RWPE2 (cell line): Measurements from ENCODE around the gene CAMKV.

Experiments used
- ATAC-seq: fragments of 200-7000 bp; cut with Tn5 transposase; 3 replicates; pipeline ENCODE4 v1.9.1; 2021; ENCODE audit warnings: low read depth
- DNase-seq: peaks from one replicate; pipeline ENCODE4 v3.0.0-alpha.2; 2020; ENCODE audit warnings: low spot score
- H3K27ac ChIP-seq: fragments of 450-650 bp; 2 replicates; pipeline ENCODE4 v1.5.1; 2017; ENCODE audit warnings: mild to moderate bottlenecking; ENCODE audit not compliant: poor library complexity, severe bottlenecking
- H3K27me3 ChIP-seq: fragments of 250-450 bp; sonication (Bioruptor Pico); 2 replicates; pipeline ENCODE4 v1.5.1; 2021; ENCODE audit warnings: mild to moderate bottlenecking, moderate library complexity; ENCODE audit not compliant: insufficient read depth, poor library complexity, severe bottlenecking
- H3K36me3 ChIP-seq: fragments of 250-450 bp; sonication (Bioruptor Pico); 2 replicates; pipeline ENCODE4 v1.5.1; 2020; ENCODE audit warnings: low read depth, mild to moderate bottlenecking, moderate library complexity
- H3K4me1 ChIP-seq: fragments of 250-450 bp; sonication (Bioruptor Pico); 2 replicates; pipeline ENCODE4 v1.5.1; 2021; ENCODE audit warnings: mild to moderate bottlenecking, moderate library complexity; ENCODE audit not compliant: insufficient read depth, poor library complexity, severe bottlenecking
- H3K4me3 ChIP-seq: fragments of 250-450 bp; sonication (Bioruptor Pico); 2 replicates; pipeline ENCODE4 v1.5.1; 2021; ENCODE audit warnings: mild to moderate bottlenecking, moderate library complexity; ENCODE audit not compliant: severe bottlenecking
- H3K9me3 ChIP-seq: fragments of 250-450 bp; sonication (Bioruptor Pico); 2 replicates; pipeline ENCODE4 v1.5.1; 2021; ENCODE audit warnings: mild to moderate bottlenecking, moderate library complexity; ENCODE audit not compliant: severe bottlenecking
- CTCF ChIP-seq: fragments of 450-650 bp; IDR thresholded peaks from one replicate; pipeline ENCODE4 v1.5.1; 2017; ENCODE audit warnings: mild to moderate bottlenecking, moderate library complexity; ENCODE audit not compliant: poor library complexity, severe bottlenecking

The CAMKV gene

GRCh38 chr3:49901366-49902339, 31.9 kb upstream of the CAMKV start:
- Histone ChIP-seq H3K4me1 (peaks cover 36% of the 10 kb centered on the region), H3K27me3 (no peaks in the 10 kb centered on the region), H3K4me3 (peak overlapping the region; percentile 64), H3K9me3 (no peaks in the 10 kb centered on the region), H3K36me3 (peaks cover 53% of the 10 kb centered on the region), H3K27ac (peak overlapping the region; percentile 98)
- no peak for TF ChIP-seq CTCF
- ATAC-seq (no peak), DNase-seq (no peak)

- no peaks in the 10 kb centered on the region for H3K9me3 ChIP-seq
- DNase-seq: peak; percentile 95
- peak; percentile 75 for ATAC-seq
- no peaks in the 10 kb centered on the region for H3K27me3 ChIP-seq
- peaks cover 26% of the 10 kb centered on the region for H3K4me1 ChIP-seq
- TF ChIP-seq CTCF: no peak
- peaks cover 64% of the 10 kb centered on the region for H3K36me3 ChIP-seq
- peak overlapping the region; percentile 25 for H3K4me3 ChIP-seq
- H3K27ac ChIP-seq: peak overlapping the region; percentile 98
Observed at GRCh38 chr3:49900491-49901153, 30.9 kb upstream of the CAMKV start.

- DNase-seq: no peak
- H3K9me3 ChIP-seq: no peaks in the 10 kb centered on the region
- H3K4me3 ChIP-seq: peak overlapping the region; percentile 5
- no peak for TF ChIP-seq CTCF
- no peak for ATAC-seq
- peaks cover 18% of the 10 kb centered on the region for H3K4me1 ChIP-seq
- H3K27me3 ChIP-seq: no peaks in the 10 kb centered on the region
- peaks cover 72% of the 10 kb centered on the region for H3K36me3 ChIP-seq
- peak overlapping the region; percentile 98 for H3K27ac ChIP-seq
Observed at GRCh38 chr3:49899815-49900214, 30.1 kb upstream of the CAMKV start.

GRCh38 chr3:49898991-49899390, 29.3 kb upstream of the CAMKV start:
- no peak for TF ChIP-seq CTCF
- no peaks in the 10 kb centered on the region for H3K9me3 ChIP-seq
- H3K36me3 ChIP-seq: peaks cover 80% of the 10 kb centered on the region
- peaks cover 12% of the 10 kb centered on the region for H3K4me1 ChIP-seq
- no peaks in the 10 kb centered on the region for H3K27me3 ChIP-seq
- no peak overlapping the region for H3K4me3 ChIP-seq
- peak overlapping the region; percentile 98 for H3K27ac ChIP-seq
- no peak for DNase-seq
- no peak for ATAC-seq
